Sigmoid colon (tissue), 4 donors: ENCODE results near the gene VEPH1.

Experiments
- CTCF ChIP-seq, 4 experiments: fragments of 450-650 bp in 3 of 4; fragments of 200-600 bp in 1 of 4; IDR thresholded peaks; one replicate each; pipeline ENCODE4 v1.5.1; 2016 to 2019; ENCODE audit warnings: antibody characterized with exemption in 4 of 4, mild to moderate bottlenecking in 3 of 4, moderate library complexity in 2 of 4
- EP300 ChIP-seq, 4 donors: sonication (generic); formaldehyde crosslinking; IDR thresholded peaks; one replicate each; pipeline ENCODE4 v1.6.1; 2017; ENCODE audit warnings: antibody characterized with exemption in 4 of 4
- POLR2A ChIP-seq, 2 donors: fragments of 450-650 bp; IDR thresholded peaks; one replicate each; pipeline ENCODE4 v1.6.1; 2016; ENCODE audit warnings: antibody characterized with exemption in 2 of 2, mild to moderate bottlenecking in 2 of 2, moderate library complexity in 2 of 2

GRCh38 chr3:157238457-157238856 is 264.8 kb downstream of the VEPH1 start:
- TF ChIP-seq CTCF (IDR thresholded peaks at IDR 0.05) (no peak), POLR2A (IDR thresholded peaks at IDR 0.05) (no peak), EP300 (IDR thresholded peaks at IDR 0.05) (no peak)
